GM12878 (cell line): Measurements from ENCODE around the gene GRIN2D. TPM values are rescaled to one million over a fixed set of nuclear protein-coding genes. Genes with fewer than 3 reads are reported as not detected.

Experiments
- ATAC-seq: fragments of 200-7000 bp; cut with Tn5 transposase; 3 replicates; pipeline ENCODE4 v1.9.1; 2020; ENCODE audit warnings: mild to moderate bottlenecking, moderate library complexity
- BruUV-seq: library from RNA; stranded (reverse); fragments of 400-500 nt; replicated peaks from 2 replicates; lab custom pipeline; 2021; lab: Mats Ljungman, UMichigan
- CTCF ChIA-PET: fragments of 300-600 bp; sonication (Branson Sonifier 250); formaldehyde crosslinking; extraction: SDS; loops from one replicate; lab custom pipeline; 2021; ENCODE audit warnings: inconsistent platforms; lab: Yijun Ruan, JAX
- POLR2A ChIA-PET: fragments of 350-600 bp; formaldehyde crosslinking; extraction: SDS; loops from one replicate; lab custom pipeline; 2021; ENCODE audit warnings: inconsistent platforms; lab: Charles Lee
- RAD21 ChIA-PET: fragments of 300-600 bp; sonication (Branson Sonifier 250); formaldehyde crosslinking; loops from one replicate; lab custom pipeline; 2023; ENCODE audit warnings: antibody characterized with exemption; ENCODE audit not compliant: unreplicated experiment; lab: Charles Lee
- SMC1A ChIA-PET: fragments of 300-600 bp; sonication (Branson Sonifier 250); formaldehyde crosslinking; loops from one replicate; lab custom pipeline; 2023; ENCODE audit not compliant: unreplicated experiment, uncharacterized antibody; lab: Charles Lee
- DNase-seq: peaks from one replicate; pipeline ENCODE4 v3.0.0-alpha.2; 2011; ENCODE audit warnings: low read depth, low spot score
- FAIRE-seq: peaks from 3 replicates; lab custom pipeline; 2011; peaks lifted over from hg19 to GRCh38; lab: Jason Lieb, UNC
- H2AFZ ChIP-seq: 2 replicates; pipeline ENCODE4 v1.6.0; 2011; ENCODE audit warnings: low read depth, low read length, control low read depth; ENCODE audit not compliant: control insufficient read depth
- H3K27ac ChIP-seq: 2 replicates; pipeline ENCODE4 v1.5.1; 2011; ENCODE audit warnings: control low read depth; ENCODE audit not compliant: control insufficient read depth, insufficient read depth
- H3K27me3 ChIP-seq, 2 experiments: replicated peaks in 1 of 2; 2 replicates each; pipeline versions ENCODE4 v1.6.0 to v1.6.1; 2011; ENCODE audit warnings: low read length in 1 of 2; ENCODE audit not compliant: control insufficient read depth in 2 of 2, insufficient read depth in 2 of 2
- H3K36me3 ChIP-seq, 2 experiments: 2 replicates each; pipeline ENCODE4 v1.5.1; 2011; ENCODE audit warnings: low read length in 1 of 2; ENCODE audit not compliant: control insufficient read depth in 2 of 2, insufficient read depth in 2 of 2
- H3K4me1 ChIP-seq: 2 replicates; pipeline ENCODE4 v1.6.1; 2011; ENCODE audit warnings: mild to moderate bottlenecking, low read length, moderate library complexity, mixed read lengths; ENCODE audit not compliant: control insufficient read depth, insufficient read depth
- H3K4me2 ChIP-seq: 2 replicates; pipeline ENCODE4 v1.6.0; 2011; ENCODE audit warnings: control low read depth; ENCODE audit not compliant: control insufficient read depth, insufficient read depth
- H3K4me3 ChIP-seq: fragments of 200-600 bp; sonication (generic); 2 replicates; pipeline ENCODE4 v1.5.1; 2016
- H3K79me2 ChIP-seq: 2 replicates; pipeline ENCODE4 v1.6.0; 2011; ENCODE audit warnings: low read length; ENCODE audit not compliant: control insufficient read depth, insufficient read depth
- H3K9ac ChIP-seq: 2 replicates; pipeline ENCODE4 v1.8.0; 2011; ENCODE audit warnings: low read length, control low read depth, mixed read lengths; ENCODE audit not compliant: control insufficient read depth, insufficient read depth
- H3K9me3 ChIP-seq: replicated peaks from 3 replicates; pipeline ENCODE4 v1.5.1; 2011; ENCODE audit warnings: mild to moderate bottlenecking, low read length; ENCODE audit not compliant: control insufficient read depth, insufficient read depth
- H4K20me1 ChIP-seq: 2 replicates; pipeline ENCODE4 v1.6.0; 2011; ENCODE audit not compliant: control insufficient read depth, insufficient read depth
- CHD2 ChIP-seq: IDR thresholded peaks from 2 replicates; pipeline ENCODE4 v1.6.1; 2011; ENCODE audit warnings: low read depth, low read length, improper control_type of control experiment, borderline replicate concordance
- CREB1 ChIP-seq: IDR thresholded peaks from 2 replicates; pipeline ENCODE4 v1.6.1; 2012; ENCODE audit warnings: low read depth, mild to moderate bottlenecking, inconsistent platforms
- CREM ChIP-seq: IDR thresholded peaks from 2 replicates; pipeline ENCODE4 v1.6.1; 2014; ENCODE audit warnings: antibody characterized with exemption, low read depth
- FOXK2 ChIP-seq: fragments of 450-650 bp; IDR thresholded peaks from 2 replicates; pipeline ENCODE4 v1.6.1; 2017; ENCODE audit warnings: mild to moderate bottlenecking, moderate library complexity
- HCFC1 ChIP-seq: fragments of 150-350 bp; IDR thresholded peaks from 2 replicates; pipeline ENCODE4 v1.6.1; 2014; ENCODE audit warnings: low read length
- HDGF ChIP-seq: fragments of 450-650 bp; IDR thresholded peaks from 2 replicates; pipeline ENCODE4 v1.6.1; 2016; ENCODE audit warnings: antibody characterized with exemption
- IKZF1 ChIP-seq: fragments of 450-650 bp; conservative IDR thresholded peaks from 2 replicates; pipeline ENCODE4 v1.6.1; 2017; ENCODE audit warnings: antibody characterized with exemption, mild to moderate bottlenecking
- IKZF2 ChIP-seq, 2 experiments: fragments of 450-650 bp; IDR thresholded peaks; 2 replicates each; pipeline ENCODE4 v1.6.1; 2017; ENCODE audit warnings: mild to moderate bottlenecking in 2 of 2, moderate library complexity in 2 of 2
- IRF3 ChIP-seq: fragments of 450-650 bp; IDR thresholded peaks from 2 replicates; pipeline ENCODE4 v1.6.1; 2014; ENCODE audit warnings: mild to moderate bottlenecking
- MTA2 ChIP-seq: fragments of 450-650 bp; IDR thresholded peaks from 2 replicates; pipeline ENCODE4 v1.6.1; 2016; ENCODE audit warnings: low read depth, mild to moderate bottlenecking, moderate library complexity
- MXI1 ChIP-seq: fragments of 150-350 bp; IDR thresholded peaks from 2 replicates; pipeline ENCODE4 v1.6.1; 2011; ENCODE audit warnings: low read depth, mild to moderate bottlenecking, inconsistent platforms, low read length, improper control_type of control experiment
- MYB ChIP-seq: fragments of 150-350 bp; IDR thresholded peaks from 2 replicates; pipeline ENCODE4 v1.6.1; 2014; ENCODE audit warnings: mild to moderate bottlenecking, low read depth, low read length, borderline replicate concordance
- PML ChIP-seq: IDR thresholded peaks from 2 replicates; pipeline ENCODE4 v1.6.1; 2012; ENCODE audit warnings: low read length, inconsistent platforms
- RB1 ChIP-seq: fragments of 450-650 bp; formaldehyde crosslinking; IDR thresholded peaks from 2 replicates; pipeline ENCODE4 v1.6.1; 2017; ENCODE audit warnings: mild to moderate bottlenecking, borderline replicate concordance
- RELA ChIP-seq: fragments of 450-650 bp; IDR thresholded peaks from 2 replicates; pipeline ENCODE4 v1.8.0; 2014; ENCODE audit warnings: borderline replicate concordance; ENCODE audit not compliant: partially characterized antibody
- RELB ChIP-seq: fragments of 450-650 bp; IDR thresholded peaks from 2 replicates; pipeline ENCODE4 v1.6.1; 2017; ENCODE audit warnings: low read depth, mild to moderate bottlenecking, moderate library complexity
- SIX5 ChIP-seq: IDR thresholded peaks from 2 replicates; pipeline ENCODE4 v1.6.1; 2011; ENCODE audit warnings: mild to moderate bottlenecking, low read depth, low read length, moderate library complexity; ENCODE audit not compliant: severe bottlenecking
- SREBF1 ChIP-seq: IDR thresholded peaks from 2 replicates; pipeline ENCODE4 v1.6.1; 2012; ENCODE audit warnings: mild to moderate bottlenecking, low read length
- STAT1 ChIP-seq: fragments of 450-650 bp; conservative IDR thresholded peaks from 2 replicates; pipeline ENCODE4 v1.6.1; 2014; ENCODE audit warnings: antibody characterized with exemption, mild to moderate bottlenecking
- SUZ12 ChIP-seq: fragments of 200-600 bp; sonication (generic); IDR thresholded peaks from one replicate; pipeline ENCODE4 v1.6.1; 2018; ENCODE audit warnings: antibody characterized with exemption, mild to moderate bottlenecking; ENCODE audit not compliant: unreplicated experiment
- TARDBP ChIP-seq: IDR thresholded peaks from 2 replicates; pipeline ENCODE4 v1.6.1; 2016; ENCODE audit warnings: borderline replicate concordance
- TCF12 ChIP-seq: IDR thresholded peaks from 2 replicates; pipeline ENCODE4 v1.6.1; 2011; ENCODE audit warnings: low read depth, mild to moderate bottlenecking, low read length
- YY1 ChIP-seq: IDR thresholded peaks from 2 replicates; pipeline ENCODE4 v1.6.1; 2011; ENCODE audit warnings: low read depth, mild to moderate bottlenecking, low read length
- WGBS: methylation state at CpG from one replicate; pipeline ENCODE4 v1.1.6; 2016; ENCODE audit warnings: low lambda C conversion rate; ENCODE audit not compliant: insufficient replicate concordance, insufficient coverage; ENCODE audit errors: missing lambda C conversion rate; 5-methylcytosine and 5-hydroxymethylcytosine counted together
- in situ Hi-C: fragments of 300-500 bp; cut with MboI; formaldehyde crosslinking; loops from 9 replicates; pipeline ENCODE4 v1.14.3; 2018; ENCODE audit warnings: mixed read lengths
- intact Hi-C: fragments of 100-400 bp; cut with micrococcal nuclease; formaldehyde crosslinking; loops from one replicate; pipeline ENCODE4 v1.14.2; 2022; ENCODE audit not compliant: unreplicated experiment
- polyA plus RNA-seq, 11 experiments: library from polyadenylated mRNA; depleted of rRNA in 4 of 11; unstranded in 6 of 11; stranded (reverse) in 5 of 11; fragments of >200 nt; fragmentation: Nextera tagmentation in 4 of 11; fragmentation: Illumina TruSeq in 1 of 11; extraction: Ambion mirVana in 4 of 11; extraction: Trizol in 1 of 11; gene quantifications; 1 replicate in 1 of 11; 2 replicates in 10 of 11; pipeline versions ENCODE4 v1.2.1 to v1.2.3, GENCODE V29; 2011 to 2016; ENCODE audit warnings: inconsistent platforms in 2 of 11, missing spikeins in 2 of 11, low read depth in 1 of 11
- total RNA-seq, 4 experiments: library from RNA; depleted of rRNA in 3 of 4; stranded (reverse); fragments of >200 nt in 3 of 4; fragmentation: Illumina TruSeq in 1 of 4; extraction: Trizol in 1 of 4; gene quantifications; 2 replicates each; pipeline versions ENCODE4 v1.2.1 to v1.2.3, GENCODE V29; 2013 to 2021

The GRIN2D gene
- total and polyA plus RNA-seq, 10 of the 15 experiments (the other 5 are each of a cell fraction or from before 2014, with no cell fraction given), result 0.03 to 0.38 (median 0.04) TPM; not detected in 3

- no peaks in the 10 kb centered on the region for H3K27me3 ChIP-seq
- in situ Hi-C loops (no loop called here), intact Hi-C loops (loop anchor here (5.0 kb wide), 1 partner anchor 129 kb away; no protein-coding TSS in a partner anchor)
- 4% methylated on average over 26 of the region's 26 CpGs for WGBS
- ChIA-PET POLR2A (interaction anchor here (0.6 to 3.1 kb wide), 15 partner anchors 11 to 432 kb away, joined by 3 to 39 read pairs (median 3); partner anchors contain the start of genes CARD8, EMP3, KDELR1 and RPL18), CTCF (interaction anchor here (0.6 to 3.1 kb wide), 11 partner anchors 9 to 222 kb away, joined by 3 to 36 read pairs (median 8); partner anchors contain the start of gene KDELR1), RAD21 (interaction anchor here (0.8 to 2.5 kb wide), 7 partner anchors 12 to 220 kb away, joined by 3 to 46 read pairs (median 3); partner anchors contain the start of gene KCNJ14), SMC1A (interaction anchor here (0.7 to 1.6 kb wide), 7 partner anchors 8 to 64 kb away, joined by 3 to 7 read pairs (median 4); partner anchors contain the start of gene KDELR1)
- FAIRE-seq (peak; percentile 88), ATAC-seq (peak; percentile 88), DNase-seq (peak; percentile 59)
- H3K79me2 ChIP-seq, result peaks cover 3% of the 10 kb centered on the region
- H3K36me3 ChIP-seq, result no peaks in the 10 kb centered on the region
- H2AFZ ChIP-seq, result peak overlapping the region; percentile 96
- H3K4me3 ChIP-seq, result peak overlapping the region; percentile 82
- peak overlapping the region; percentile 99 for H3K27ac ChIP-seq
- H3K9me3 ChIP-seq, result no peaks in the 10 kb centered on the region
- H4K20me1 ChIP-seq, result no peaks in the 10 kb centered on the region
- peak overlapping the region; percentile 100 for H3K4me2 ChIP-seq
- peak overlapping the region; percentile 100 for H3K9ac ChIP-seq
- H3K4me1 ChIP-seq, result peaks cover 9% of the 10 kb centered on the region; the same call in 1 of the 2 replicates
- BruUV-seq, result no TSS peak
- TF ChIP-seq SUZ12, result peak; percentile 79
- 0 out of 2 replicates have a peak, but pooled peaks have one; percentile 2 for TF ChIP-seq IRF3
- peak; percentile 84 for TF ChIP-seq SREBF1
- TF ChIP-seq MXI1, result peak; percentile 27; the same call in 1 of the 2 replicates
- no peak for TF ChIP-seq PML
- TF ChIP-seq CREM, result peak; percentile 84; the same call in 1 of the 2 replicates
- no peak for TF ChIP-seq STAT1
- TF ChIP-seq HCFC1, result peak; percentile 99
- peak; percentile 90 for TF ChIP-seq IKZF1
- TF ChIP-seq FOXK2, result no peak
- TF ChIP-seq IKZF2 (IDR thresholded peaks at IDR 0.05), result 0 out of 4 replicates have a peak, but pooled peaks have one; percentile 29 to 38
- TF ChIP-seq YY1, result peak; percentile 69
- no peak for TF ChIP-seq MTA2
- peak; percentile 92 for TF ChIP-seq TARDBP
- 0 out of 2 replicates have a peak, but pooled peaks have one; percentile 17 for TF ChIP-seq MYB
- peak; percentile 84 for TF ChIP-seq HDGF
- peak; percentile 62; the same call in 1 of the 2 replicates for TF ChIP-seq CHD2
- TF ChIP-seq RELA, result peak; percentile 67
- 0 out of 2 replicates have a peak, but pooled peaks have one; percentile 34 for TF ChIP-seq TCF12
- TF ChIP-seq SIX5, result peak; percentile 99
- peak; percentile 68 for TF ChIP-seq CREB1
- TF ChIP-seq RB1, result peak; percentile 58; the same call in 1 of the 2 replicates
- TF ChIP-seq RELB, result 0 out of 2 replicates have a peak, but pooled peaks have one; percentile 24
These were observed 30.6 kb upstream of the GRIN2D start for GRCh38 chr19:48362716-48363499.
